Mesenteric fat pad (tissue), 1 donor: ENCODE measurements around the gene SMCO2. TPM values are rescaled to one million over a fixed set of nuclear protein-coding genes. Genes with fewer than 3 reads are reported as not detected.
"Not testable (repeated sequence)": the region's sequence is repeated elsewhere in the genome, so short reads cannot be mapped to it uniquely, and the experiment has no call there.

ENCODE experiments used
- DNase-seq: peaks from one replicate; pipeline ENCODE4 v3.0.0-alpha.2; 2020; ENCODE audit warnings: low spot score
- total RNA-seq: library from RNA; stranded (reverse); fragmentation: NEBNext Ultra II Directional; extraction: Animal tissue kit (Norgen Biotek cat#: 25700); gene quantifications from one replicate; pipeline ENCODE4 v1.2.1, GENCODE V29; 2021
- donor health status: DM: yes; HTN: yes; CAD: no.

The SMCO2 gene
- total RNA-seq, 1 donor from 2014 or later, result not detected

DNA sequence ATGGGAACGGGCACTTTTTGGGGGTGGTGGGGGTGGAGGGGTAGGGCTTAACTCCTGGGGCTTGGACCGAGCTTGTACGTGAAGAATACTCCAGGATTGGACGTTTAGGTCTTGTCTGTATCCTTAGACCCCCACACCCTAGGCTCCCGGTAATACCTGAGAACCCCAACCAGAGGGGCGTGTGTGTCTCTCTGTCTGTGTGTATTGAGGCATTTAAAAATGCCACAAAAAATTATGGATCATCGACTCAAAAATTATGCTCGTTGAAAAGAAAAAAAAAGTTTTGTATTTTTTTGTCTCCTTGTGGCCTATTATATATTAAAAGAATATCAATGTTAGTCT is 77.9 kb downstream of the SMCO2 start:
- DNase-seq, result no peak

DNA sequence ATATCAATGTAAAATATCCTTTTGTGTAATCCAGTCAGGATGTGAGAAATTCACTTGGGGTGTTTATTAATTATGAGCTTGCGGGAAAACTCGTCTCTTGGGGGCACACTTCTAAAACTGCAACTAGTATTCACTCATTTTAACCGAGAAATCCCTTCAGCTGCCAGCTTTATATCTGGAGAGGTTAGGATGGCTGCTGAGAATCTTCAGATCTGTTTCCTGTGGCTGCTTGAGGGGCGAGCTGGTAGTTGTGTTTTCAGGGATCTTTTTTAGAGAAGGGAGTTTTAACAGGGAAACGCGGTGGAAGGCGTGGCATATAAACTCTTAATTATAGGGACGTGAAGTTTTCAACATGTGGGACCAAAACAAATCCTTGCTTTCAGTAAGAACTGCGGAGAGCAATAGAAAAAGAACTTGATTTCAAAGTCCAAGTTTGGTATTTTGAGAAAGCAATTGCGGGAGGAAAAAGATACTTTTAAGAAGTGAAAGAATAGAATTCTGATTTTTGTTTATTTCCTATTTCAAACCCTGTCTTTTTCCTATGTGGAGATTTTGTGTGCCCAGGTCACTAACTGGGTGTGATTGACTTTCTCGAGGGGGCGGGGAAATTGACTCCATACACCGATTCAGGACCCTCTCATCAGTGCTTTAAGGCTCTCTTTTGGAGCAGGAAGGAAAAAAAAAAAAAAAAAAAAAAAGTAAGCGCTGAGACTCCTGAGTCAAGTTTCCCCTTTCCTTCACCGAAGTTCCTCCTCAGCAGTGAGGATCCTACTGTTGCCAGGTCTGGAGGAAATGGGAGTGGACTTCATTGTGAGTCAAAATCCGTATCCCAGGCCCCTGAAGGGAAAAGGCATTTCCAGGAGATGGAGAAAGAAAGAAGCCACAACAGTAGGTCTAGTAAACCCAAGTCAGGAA is 78.6 kb downstream of the SMCO2 start:
- no peak for DNase-seq

- DNase-seq, result no peak
These were observed 81.0 kb downstream of the SMCO2 start for GRCh38 chr12:27527512-27527911.

GRCh38 chr12:27528788-27529187 is 82.3 kb downstream of the SMCO2 start:
- no peak for DNase-seq

DNA sequence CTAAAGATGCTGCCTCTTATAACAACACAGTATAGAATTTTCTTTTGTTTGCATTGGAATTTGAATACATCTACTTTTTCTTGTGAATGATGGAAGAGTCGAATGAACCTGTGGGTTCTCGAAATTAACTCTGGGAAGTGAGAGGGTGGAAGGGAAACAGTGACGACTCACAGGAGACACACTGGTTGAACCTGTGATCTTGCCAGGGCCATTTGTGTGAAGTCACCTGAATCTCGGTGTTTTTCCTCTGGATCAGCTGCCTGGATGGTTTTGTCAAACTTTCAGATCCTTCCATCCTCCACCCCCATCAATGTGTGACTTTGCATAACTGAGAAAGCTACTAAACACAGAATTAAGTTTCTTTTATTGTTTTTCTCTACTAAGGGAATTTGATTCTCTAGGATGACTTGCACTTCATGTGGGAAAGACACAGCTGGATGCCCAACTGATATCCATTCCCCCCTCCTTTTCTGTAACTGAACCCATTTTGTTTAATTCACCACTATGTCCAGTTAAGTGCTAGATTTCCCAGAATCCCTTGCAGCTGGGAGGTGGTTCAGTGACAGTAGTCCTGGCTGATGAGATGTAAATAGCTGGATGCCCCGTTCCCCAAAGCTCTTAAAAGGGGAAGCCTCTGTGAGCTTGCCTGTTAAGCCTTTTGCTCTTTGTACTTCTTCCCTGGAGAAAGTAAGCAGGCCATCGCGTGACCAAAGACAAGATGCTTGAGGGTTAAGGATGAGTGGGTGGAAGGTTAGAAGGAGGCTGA is 83.8 kb downstream of the SMCO2 start:
- DNase-seq, result no peak

- no peak for DNase-seq
These were observed 85.4 kb downstream of the SMCO2 start for GRCh38 chr12:27531896-27532295.

DNA sequence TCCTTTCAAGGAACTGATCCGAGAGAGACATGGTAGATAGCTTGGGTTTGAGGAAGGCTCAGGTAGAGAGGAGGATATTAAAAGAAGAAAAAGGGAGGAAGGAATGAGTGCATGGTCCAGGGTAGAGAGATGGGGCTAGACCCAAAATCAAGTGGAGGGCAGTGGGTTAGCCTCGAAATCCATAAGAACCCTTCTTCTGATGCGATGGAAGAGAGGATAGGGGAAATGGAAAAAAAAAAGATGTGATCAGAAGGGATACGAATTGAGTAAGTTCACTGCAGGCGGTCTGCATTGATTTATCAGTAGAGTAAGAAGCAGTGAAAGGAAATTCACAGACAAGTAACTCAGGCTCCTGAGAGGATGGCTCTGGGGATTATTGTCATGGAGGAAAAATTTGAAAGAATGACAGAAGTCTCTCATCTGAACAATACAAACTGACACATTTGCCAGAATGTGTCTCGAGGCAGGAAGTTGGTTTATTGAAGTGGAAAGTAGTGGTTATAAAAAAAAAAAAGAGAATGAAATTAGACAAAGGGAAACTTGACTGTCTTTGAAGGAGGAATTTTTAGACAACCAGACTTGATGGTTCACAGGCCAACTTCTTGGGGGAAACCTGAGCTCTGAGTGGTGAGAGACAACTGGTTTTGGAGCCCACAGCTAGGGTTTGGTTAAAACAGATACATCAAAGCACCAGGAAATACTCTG is 87.7 kb downstream of the SMCO2 start:
- no peak for DNase-seq

GRCh38 chr12:27534765-27535161 is 88.2 kb downstream of the SMCO2 start:
- DNase-seq, result no peak

DNA sequence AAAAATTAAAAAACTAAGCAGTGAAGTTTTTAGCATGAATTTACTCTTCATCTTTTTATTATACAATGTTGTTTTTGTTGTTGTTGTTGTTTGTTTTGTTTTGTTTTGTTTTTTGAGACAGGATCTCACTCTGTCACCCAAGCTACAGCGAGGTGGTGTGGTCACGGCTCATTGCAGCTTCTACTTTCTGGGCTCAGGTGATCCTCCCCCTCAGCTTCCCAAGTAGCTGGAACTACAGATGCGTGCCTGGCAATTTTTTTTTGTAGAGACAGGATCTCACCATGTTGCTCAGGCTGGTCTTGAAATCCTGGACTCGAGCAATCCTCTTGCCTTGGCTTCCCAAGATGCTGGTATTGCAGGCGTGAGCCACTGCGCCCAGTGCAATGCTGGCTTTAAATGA is 88.8 kb downstream of the SMCO2 start:
- no peak for DNase-seq

DNA sequence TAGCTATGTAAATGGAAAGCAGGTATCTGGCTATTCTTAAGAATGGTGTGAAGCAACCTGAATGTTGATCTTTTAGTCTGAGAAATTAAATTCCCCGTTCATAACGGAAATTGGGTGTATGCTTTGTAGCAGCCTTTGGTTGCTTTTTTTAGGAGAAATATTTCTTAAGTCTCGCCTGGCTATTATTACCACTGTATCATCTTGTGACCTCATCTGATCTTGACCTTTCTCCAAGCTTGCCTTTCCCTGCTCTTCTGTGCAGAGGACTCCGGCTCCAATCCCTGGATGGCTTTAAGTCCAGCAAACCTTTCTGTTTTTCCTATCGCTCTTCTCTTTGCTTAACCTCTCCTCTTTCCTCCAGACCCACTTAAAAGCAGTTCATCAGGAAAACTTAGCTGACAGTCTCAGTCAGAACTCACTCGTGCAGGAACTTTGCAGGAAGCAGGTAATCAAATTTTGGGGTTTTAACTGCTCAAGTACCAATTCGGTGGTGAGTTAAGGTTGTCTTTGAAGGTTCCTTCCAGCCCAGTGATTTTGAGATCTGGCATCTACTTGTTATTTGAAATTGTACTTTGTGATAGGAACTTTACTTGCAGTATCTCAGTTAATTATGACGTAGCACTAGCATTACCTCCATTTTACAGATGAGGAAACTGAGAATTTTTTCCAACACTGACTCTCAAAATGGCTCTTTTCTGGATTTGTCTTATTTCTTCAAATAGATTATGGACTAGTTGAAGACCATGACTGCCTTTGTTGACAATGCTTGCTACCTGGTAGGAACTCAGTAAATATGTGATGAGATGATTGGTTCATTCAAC is 91.5 kb downstream of the SMCO2 start:
- DNase-seq, result no peak

- DNase-seq, result no peak
These were observed 92.7 kb downstream of the SMCO2 start for GRCh38 chr12:27539191-27539631.

- no peak for DNase-seq
These were observed 94.6 kb downstream of the SMCO2 start for GRCh38 chr12:27541031-27541719.

GRCh38 chr12:27542628-27543027 is 96.1 kb downstream of the SMCO2 start:
- DNase-seq, result no peak

- DNase-seq, result not testable (repeated sequence)
These were observed 98.3 kb downstream of the SMCO2 start for GRCh38 chr12:27544858-27545257.

DNA sequence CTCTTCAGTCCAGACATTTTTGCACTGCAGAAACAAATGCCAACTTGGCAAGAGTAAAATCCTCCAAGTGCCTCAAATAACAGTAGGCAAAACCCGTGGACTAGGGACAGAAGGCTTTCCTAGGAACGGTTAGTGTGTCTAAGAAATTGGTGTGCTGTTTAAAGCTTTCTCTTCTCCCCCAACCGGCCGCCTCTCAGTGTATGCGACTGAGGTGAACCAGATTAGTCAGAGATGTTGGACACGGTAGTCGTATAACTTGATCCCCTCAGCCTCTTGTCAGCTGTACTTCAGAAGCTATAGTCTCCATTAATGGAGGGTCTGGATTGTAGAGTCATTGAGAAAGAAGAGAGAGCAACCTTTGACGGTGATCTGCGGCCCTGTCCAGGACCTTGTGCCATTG is 99.1 kb downstream of the SMCO2 start:
- DNase-seq, result no peak

DNA sequence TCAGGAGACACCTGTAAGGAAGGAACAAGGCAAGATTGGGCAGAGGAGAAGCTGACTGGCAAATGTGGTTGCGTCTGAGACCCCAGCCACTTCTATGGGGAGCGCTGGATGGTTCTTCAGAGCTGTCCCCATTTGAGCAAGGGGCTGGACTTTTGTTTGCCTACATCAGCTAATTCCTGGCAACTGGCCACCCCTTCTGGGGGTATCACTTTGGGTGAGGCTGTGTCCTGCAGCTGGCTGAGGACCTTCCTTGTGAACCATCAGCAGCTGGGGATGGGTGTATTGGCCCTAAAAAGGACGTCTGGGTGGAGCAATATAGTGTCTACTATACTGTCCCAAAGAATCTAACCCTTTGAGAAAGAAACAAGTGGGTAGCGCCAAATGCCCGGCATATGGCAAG is 101.1 kb downstream of the SMCO2 start:
- DNase-seq, result no peak

- DNase-seq, result no peak
These were observed 102.0 kb downstream of the SMCO2 start for GRCh38 chr12:27548301-27549199.

- DNase-seq, result no peak
These were observed 102.8 kb downstream of the SMCO2 start for GRCh38 chr12:27549236-27549800.
